Activated naive CD8-positive, alpha-beta T cell (primary cell): ENCODE measurements around the gene C12orf50.
"Not testable (repeated sequence)": the region's sequence is repeated elsewhere in the genome, so short reads cannot be mapped to it uniquely, and the experiment has no call there.

Source experiments
- H3K27ac Mint-ChIP-seq: one replicate; pipeline ENCODE4 v1.8.0; 2021; ENCODE audit warnings: mixed read lengths
- H3K27me3 Mint-ChIP-seq: one replicate; pipeline ENCODE4 v1.8.0; 2021; ENCODE audit warnings: mixed read lengths
- H3K36me3 Mint-ChIP-seq: one replicate; pipeline ENCODE4 v1.8.0; 2021; ENCODE audit warnings: mixed read lengths
- H3K4me1 Mint-ChIP-seq: one replicate; pipeline ENCODE4 v1.8.0; 2021; ENCODE audit warnings: low read depth, mixed read lengths
- H3K4me3 Mint-ChIP-seq: one replicate; pipeline ENCODE4 v1.8.0; 2021; ENCODE audit warnings: mild to moderate bottlenecking, mixed read lengths
- H3K9me3 Mint-ChIP-seq: one replicate; pipeline ENCODE4 v1.8.0; 2021; ENCODE audit warnings: low read depth, mixed read lengths

C12orf50 gene, protein sequence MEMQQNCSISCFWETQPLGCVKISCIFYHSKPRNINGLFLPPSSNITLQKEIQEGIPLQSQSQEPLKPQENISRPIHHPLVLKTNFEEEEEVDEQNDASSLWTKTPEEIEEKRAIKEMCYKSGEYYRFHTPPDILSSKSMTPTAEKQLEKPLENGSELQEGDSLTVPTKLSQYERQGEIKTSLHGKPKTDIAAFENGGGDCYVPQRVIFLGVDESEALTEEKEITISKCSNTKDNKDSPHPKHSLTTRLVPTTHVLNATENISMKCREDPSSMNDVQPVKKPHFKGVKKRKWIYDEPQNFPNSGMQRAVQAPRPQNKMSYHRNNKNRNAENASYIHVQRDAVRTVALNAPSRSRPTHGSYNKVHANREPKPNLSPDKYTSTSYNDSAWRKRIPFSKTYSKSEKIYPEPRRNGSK

DNA sequence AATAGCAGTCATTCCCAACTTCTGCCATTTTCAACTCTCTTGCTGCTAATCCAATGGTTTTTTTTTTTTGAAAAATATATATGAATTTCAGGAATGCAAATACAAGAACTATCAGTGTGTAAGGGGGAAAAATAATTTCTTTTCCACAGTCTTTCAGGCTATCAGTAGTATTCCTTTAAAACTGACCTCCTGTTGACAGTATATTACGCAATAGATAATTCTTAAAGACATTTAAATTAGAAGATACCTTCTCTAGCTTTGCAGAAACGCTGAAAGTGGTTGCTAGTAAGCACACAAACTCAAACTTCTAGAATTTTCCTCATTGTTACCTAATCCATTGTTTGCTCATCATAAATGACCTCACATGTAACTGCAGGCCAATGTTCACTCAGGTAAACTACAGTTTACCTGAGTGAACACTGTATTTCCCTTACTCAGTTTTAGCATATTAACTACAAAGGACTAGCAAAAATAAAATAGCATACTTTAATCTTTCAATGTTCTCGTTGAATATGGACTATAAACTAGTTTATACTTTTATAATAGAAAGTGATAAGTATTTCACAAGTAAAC, at the start of gene C12orf50:
Gene C12orf50, minus strand, starts transcription at position 309 of the 573 bp plus-strand sequence. CDS start 2,439 bp downstream, outside the sequence.
- Mint-ChIP-seq H3K27me3 (no peaks in the 10 kb centered on the region), H3K4me3 (no peak within 1 kb of the TSS), H3K36me3 (no peaks in the 10 kb centered on the region), H3K4me1 (peaks cover 6% of the 10 kb centered on the region), H3K27ac (no peak within 1 kb of the TSS), H3K9me3 (no peaks in the 10 kb centered on the region)

DNA sequence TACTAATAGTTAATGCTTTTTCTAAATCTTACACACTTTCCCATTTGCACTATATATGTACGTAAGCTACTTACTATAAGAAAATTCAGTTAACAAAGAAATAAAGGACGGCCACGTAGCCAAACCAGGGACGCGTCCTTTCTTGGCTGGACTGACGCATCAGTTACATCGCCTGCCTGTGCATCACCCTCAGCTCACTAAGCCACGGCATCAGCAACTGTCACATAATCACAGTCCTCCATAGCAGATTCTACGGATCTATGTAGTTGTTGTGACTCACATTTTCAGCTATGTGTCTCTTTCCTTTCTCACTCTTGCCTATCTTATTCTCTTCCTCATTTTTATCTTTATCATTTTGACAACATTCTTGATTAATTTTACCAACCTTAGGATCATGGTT, 38.1 kb upstream of the C12orf50 start:
- Mint-ChIP-seq H3K4me3 (no peak overlapping the region), H3K9me3 (no peaks in the 10 kb centered on the region), H3K27me3 (no peaks in the 10 kb centered on the region), H3K4me1 (peaks cover 11% of the 10 kb centered on the region), H3K27ac (no peak overlapping the region), H3K36me3 (peaks cover 18% of the 10 kb centered on the region)

DNA sequence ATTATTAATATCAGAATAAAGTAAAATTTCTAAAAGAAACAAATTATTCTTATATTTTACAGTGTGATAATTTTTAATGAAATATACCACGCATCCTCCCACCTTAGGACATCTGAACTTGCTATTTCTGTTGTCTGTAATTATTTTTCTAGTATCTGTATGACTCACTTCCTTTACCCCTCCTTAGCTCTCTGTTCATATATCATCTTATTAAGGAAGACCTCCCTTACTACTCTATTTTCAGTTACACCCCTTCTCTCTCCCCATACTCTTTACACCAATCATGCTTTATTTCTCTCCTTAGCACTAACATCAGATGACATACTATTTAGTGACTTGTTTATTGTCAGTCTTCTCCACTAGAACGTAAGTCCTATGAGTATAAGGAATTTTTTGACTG, 34.2 kb upstream of the C12orf50 start:
- H3K27me3 Mint-ChIP-seq, result no peaks in the 10 kb centered on the region
- H3K36me3 Mint-ChIP-seq, result peaks cover 9% of the 10 kb centered on the region
- no peak overlapping the region for H3K4me3 Mint-ChIP-seq
- peaks cover 11% of the 10 kb centered on the region for H3K4me1 Mint-ChIP-seq
- H3K9me3 Mint-ChIP-seq, result no peaks in the 10 kb centered on the region
- no peak overlapping the region for H3K27ac Mint-ChIP-seq

DNA sequence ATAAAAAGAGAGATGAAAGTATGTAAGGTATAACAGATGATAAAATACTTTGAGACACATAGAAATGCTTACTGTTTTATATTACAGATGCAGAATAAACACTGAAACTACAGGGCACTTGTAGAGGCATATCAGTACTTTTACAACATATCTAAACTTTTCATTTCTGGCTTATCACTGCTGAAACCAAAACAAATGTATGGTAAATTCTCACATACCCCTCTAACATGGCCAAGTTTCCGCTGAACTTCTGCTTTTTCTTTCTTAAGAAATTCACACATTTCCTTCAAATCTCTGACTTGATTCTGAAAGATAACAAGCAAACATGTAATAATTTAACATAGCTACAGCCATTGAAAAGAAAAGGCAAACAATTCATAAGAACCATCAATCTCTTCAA, 33.3 kb upstream of the C12orf50 start:
- Mint-ChIP-seq H3K4me3 (no peak overlapping the region), H3K9me3 (no peaks in the 10 kb centered on the region), H3K27me3 (no peaks in the 10 kb centered on the region), H3K36me3 (peaks cover 9% of the 10 kb centered on the region), H3K27ac (no peak overlapping the region), H3K4me1 (peaks cover 11% of the 10 kb centered on the region)

DNA sequence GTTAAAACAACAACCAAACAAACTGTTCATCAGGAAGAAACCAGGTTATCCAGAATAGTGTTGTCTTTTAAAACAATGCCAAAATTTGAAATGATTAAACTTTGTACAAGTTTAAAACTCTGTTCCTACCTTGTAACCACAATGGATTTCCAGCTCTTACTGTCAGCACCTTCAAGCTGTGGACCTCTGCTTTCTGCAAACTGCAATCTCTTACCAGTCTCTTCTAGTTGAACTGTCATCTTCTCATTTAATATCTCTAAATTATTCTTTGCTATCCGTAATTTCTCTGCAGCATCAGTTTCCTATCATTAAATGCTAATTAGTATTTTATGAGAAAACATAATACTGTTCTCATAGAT, 29.5 kb upstream of the C12orf50 start:
- H3K27ac Mint-ChIP-seq, result no peak overlapping the region
- peaks cover 9% of the 10 kb centered on the region for H3K36me3 Mint-ChIP-seq
- H3K4me1 Mint-ChIP-seq, result peaks cover 10% of the 10 kb centered on the region
- no peaks in the 10 kb centered on the region for H3K27me3 Mint-ChIP-seq
- no peaks in the 10 kb centered on the region for H3K9me3 Mint-ChIP-seq
- H3K4me3 Mint-ChIP-seq, result no peak overlapping the region

DNA sequence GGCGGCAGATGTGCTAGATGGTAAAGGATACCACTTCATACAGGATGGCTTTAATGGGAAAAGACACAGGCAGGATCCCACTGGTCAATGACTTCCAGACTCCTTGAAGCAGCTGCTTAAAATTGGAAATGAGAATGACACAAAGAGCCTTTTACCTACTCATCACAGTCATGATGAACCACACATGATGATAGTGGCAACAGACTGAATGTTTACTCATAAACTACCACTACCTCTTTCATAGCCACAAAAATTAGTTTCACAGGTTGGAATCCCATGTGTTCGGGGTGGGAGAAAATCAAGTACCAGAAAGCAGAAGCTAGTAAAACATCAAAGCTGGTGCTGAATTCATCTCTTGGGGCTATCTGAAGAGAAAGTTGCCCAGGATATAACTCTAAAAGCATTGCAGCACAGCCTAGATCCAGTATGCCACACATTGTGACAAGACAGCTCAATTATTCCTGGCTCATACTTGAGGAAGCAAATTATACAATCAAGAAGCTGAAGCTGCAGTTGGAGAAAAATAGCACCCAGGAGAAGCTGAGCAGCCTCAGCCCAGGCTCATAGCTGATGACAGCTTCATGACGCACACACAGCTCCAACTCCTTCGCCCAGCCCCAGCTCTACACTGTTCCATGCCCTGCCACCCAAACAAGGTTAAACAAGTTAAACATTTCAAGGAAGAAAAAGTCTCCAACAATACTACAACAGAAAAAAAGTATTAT, 29.0 kb upstream of the C12orf50 start:
- Mint-ChIP-seq H3K9me3 (no peaks in the 10 kb centered on the region), H3K27ac (no peak overlapping the region), H3K36me3 (peaks cover 6% of the 10 kb centered on the region), H3K4me1 (peaks cover 6% of the 10 kb centered on the region), H3K4me3 (no peak overlapping the region), H3K27me3 (no peaks in the 10 kb centered on the region)

DNA sequence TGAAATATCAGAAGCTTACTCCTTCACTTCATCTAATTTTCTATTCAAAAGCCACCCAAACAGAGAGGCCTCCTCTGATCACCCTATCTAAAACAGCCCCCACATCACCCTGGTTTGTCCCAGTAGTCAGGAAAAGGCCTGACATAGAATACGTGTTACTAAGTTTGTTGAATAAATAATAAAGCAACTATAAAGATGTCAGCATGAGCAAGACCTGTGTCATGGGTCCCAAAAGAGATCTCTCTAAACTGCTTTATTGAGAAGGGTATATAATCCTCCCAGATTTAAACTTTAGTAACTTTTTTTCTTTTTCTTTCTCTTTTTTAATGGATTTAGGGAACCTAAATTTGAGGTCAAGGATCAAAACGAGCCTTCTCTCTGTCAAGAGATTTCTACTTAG, 27.4 kb upstream of the C12orf50 start:
- Mint-ChIP-seq H3K27ac (peak overlapping the region; percentile 16), H3K27me3 (no peaks in the 10 kb centered on the region), H3K9me3 (no peaks in the 10 kb centered on the region), H3K4me1 (no peaks in the 10 kb centered on the region), H3K36me3 (no peaks in the 10 kb centered on the region), H3K4me3 (no peak overlapping the region)

DNA sequence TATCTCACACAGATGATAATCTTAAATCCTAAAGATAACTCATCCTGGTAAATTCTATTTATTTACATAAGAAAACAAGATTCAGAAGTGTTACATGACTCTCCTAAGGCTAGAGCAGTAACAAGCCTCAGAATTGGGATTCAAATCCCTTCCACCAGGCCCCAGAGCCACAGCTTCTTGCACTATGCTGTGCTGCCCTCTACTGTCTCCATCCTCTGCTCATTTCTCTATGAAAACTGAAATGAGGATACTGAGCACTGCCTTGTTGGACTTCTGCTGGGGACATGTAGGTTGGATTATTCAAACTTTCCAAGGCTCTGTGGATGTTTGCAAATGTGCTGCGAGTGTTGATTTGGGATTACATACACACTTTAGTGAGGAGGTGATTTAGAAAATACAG, 23.5 kb upstream of the C12orf50 start:
- Mint-ChIP-seq H3K4me3 (no peak overlapping the region), H3K4me1 (no peaks in the 10 kb centered on the region), H3K36me3 (peaks cover under 1% of the 10 kb centered on the region), H3K27me3 (no peaks in the 10 kb centered on the region), H3K27ac (no peak overlapping the region), H3K9me3 (no peaks in the 10 kb centered on the region)

DNA sequence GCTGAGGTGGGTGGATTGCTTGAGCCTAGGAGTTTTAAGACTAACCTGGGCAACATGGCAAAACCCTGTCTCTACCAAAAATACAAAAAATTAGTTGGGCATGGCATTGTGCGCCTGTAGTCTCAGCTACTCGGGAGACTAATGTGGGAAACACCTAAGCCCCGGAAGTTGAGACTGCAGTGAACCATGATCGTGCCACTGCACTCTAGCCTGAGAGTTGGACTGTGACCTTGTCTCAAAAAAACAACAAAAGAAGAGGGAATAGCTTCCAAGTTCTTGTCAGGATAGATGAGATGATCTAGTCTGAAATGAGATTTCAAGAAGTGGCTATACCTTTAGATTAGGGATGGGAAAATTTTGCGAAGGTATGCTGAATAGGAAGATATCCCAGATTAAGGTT, 14.8 kb upstream of the C12orf50 start:
- Mint-ChIP-seq H3K27ac (no peak overlapping the region), H3K36me3 (peaks cover 8% of the 10 kb centered on the region), H3K9me3 (no peaks in the 10 kb centered on the region), H3K27me3 (no peaks in the 10 kb centered on the region), H3K4me3 (no peak overlapping the region), H3K4me1 (peaks cover 24% of the 10 kb centered on the region)

DNA sequence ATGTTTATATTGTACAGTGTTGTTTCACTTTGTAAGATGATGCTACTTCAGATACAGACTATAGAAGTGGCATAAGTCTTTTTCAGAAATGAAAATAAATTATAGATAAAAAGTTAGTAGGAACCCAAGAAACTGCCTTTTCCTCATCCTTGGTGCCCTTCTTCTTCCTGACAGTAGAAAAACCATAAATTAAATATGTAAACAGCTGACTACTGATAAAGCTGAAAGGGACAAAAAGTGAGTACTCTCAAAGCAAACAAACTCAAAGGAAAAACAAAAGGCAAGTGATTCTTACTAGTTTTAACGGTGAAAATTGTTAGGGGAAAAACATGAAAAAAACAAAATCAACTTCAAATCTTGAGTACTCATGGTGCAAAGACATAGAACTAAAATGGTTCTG, 8.6 kb upstream of the C12orf50 start:
- Mint-ChIP-seq H3K36me3 (peaks cover 4% of the 10 kb centered on the region), H3K27ac (no peak overlapping the region), H3K4me3 (peak overlapping the region; percentile 38)

DNA sequence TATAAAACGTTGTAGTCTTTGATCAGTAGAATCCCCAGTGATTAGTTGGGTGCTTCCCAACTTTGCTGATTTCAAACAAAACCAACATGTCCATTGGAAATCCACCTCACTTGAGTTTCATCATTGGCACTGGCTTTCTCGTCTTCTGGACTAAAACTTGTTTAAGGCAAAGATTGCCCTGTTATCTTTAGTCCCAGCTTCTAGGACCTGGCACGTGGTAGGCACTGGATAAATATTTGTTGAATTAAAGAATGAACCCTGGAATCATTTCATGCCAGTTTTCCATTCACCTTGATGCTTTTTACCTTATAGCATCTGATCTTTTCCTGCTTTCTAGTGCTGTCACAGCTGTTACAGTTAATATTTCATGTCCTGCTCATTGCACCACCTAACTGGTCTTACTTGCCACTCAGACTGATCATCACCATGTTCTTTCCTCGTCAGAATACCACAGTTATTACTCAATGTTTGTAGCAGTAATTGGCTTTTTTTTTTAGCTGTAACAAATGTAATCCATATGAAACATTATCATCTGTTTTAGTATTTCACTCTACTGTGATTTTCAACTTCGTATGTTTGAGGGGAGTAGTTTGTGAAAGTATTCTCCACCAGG, 7.3 kb upstream of the C12orf50 start:
- no peaks in the 10 kb centered on the region for H3K9me3 Mint-ChIP-seq
- H3K4me1 Mint-ChIP-seq, result peaks cover 60% of the 10 kb centered on the region
- peaks cover 4% of the 10 kb centered on the region for H3K36me3 Mint-ChIP-seq
- peak overlapping the region; percentile 72 for H3K27ac Mint-ChIP-seq
- H3K4me3 Mint-ChIP-seq, result peak overlapping the region; percentile 97
- no peaks in the 10 kb centered on the region for H3K27me3 Mint-ChIP-seq

More for the DNA sequence above, 8.6 kb upstream of the C12orf50 start:
- Mint-ChIP-seq H3K9me3 (no peaks in the 10 kb centered on the region), H3K27me3 (no peaks in the 10 kb centered on the region), H3K4me1 (peaks cover 66% of the 10 kb centered on the region)

DNA sequence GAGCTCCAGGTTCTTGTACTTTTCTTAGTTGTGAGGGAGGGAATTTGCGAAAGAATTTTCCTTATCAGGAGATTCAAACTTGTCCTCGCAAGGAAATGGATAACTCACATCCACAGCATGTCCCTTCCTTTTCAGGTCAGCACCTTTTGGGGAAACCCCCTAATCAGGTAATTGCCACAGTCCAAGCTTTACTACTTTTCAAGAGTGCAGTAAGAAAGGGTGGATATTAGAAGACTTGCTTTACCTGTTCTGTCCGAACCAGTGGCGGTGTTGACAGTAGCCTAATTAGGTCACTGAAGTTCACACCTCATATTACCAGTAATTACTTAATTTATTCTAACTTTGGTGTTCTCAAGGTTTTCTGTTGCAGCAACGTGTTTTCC, 6.7 kb upstream of the C12orf50 start:
- Mint-ChIP-seq H3K4me3 (peak overlapping the region; percentile 97), H3K4me1 (peaks cover 55% of the 10 kb centered on the region), H3K9me3 (no peaks in the 10 kb centered on the region), H3K36me3 (peaks cover 4% of the 10 kb centered on the region), H3K27me3 (no peaks in the 10 kb centered on the region), H3K27ac (peak overlapping the region; percentile 72)

DNA sequence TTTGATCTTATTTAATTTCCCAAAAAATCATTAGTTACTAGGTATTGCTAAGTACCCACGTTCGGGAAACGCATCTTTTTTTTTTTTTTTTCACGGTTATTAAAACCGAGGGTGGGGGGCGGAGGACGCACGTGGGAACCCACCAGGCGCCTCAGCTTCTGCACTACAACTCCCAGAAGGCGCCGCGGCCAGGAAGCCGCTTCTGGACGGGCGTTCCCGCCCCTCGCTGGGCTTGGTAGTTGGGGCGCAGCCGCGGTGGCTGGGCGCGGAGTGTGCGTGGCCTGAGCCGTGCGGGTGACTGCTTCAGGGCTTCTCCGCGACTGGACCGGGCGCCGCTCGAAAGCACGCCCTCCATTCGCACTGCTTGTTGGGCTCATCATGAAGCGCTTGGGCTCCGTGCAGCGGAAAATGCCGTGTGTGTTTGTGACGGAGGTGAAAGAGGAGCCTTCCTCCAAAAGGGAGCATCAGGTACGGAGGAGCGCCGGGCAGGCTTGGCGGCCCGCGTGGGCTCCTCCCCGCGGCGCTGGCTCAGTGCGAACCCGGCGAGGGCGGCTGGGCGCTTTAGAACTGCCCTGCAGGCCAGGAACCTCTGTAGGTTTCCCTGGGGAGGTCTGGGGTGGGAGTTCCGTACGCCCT, 6.2 kb upstream of the C12orf50 start:
- Mint-ChIP-seq H3K27ac (peak overlapping the region; percentile 94), H3K4me1 (peaks cover 52% of the 10 kb centered on the region), H3K9me3 (no peaks in the 10 kb centered on the region), H3K27me3 (no peaks in the 10 kb centered on the region), H3K36me3 (peaks cover 4% of the 10 kb centered on the region), H3K4me3 (peak overlapping the region; percentile 97)

DNA sequence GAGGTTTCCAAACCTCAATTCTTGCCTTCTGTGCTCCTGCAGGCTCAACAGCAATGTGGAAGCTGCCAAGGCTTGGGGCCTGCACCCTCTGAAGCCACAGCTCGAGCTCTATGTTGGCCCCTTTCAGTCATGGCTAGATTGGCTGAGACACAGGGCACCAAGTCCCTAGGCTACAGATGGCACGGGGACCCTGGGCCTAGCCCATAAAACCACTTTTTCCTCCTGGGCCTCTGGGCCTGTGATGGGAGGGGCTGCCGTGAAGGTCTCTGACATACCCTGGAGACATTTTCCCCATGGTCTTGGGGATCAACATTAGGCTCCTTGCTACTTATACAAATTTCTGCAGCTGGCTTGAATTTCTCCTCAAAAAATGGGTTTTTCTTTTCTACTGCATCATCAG, 2.0 kb upstream of the C12orf50 start:
- H3K27ac Mint-ChIP-seq, H3K9me3 Mint-ChIP-seq, H3K4me3 Mint-ChIP-seq, H3K36me3 Mint-ChIP-seq, H3K27me3 Mint-ChIP-seq: not testable (repeated sequence)
- H3K4me1 Mint-ChIP-seq, result peaks cover 15% of the 10 kb centered on the region

DNA sequence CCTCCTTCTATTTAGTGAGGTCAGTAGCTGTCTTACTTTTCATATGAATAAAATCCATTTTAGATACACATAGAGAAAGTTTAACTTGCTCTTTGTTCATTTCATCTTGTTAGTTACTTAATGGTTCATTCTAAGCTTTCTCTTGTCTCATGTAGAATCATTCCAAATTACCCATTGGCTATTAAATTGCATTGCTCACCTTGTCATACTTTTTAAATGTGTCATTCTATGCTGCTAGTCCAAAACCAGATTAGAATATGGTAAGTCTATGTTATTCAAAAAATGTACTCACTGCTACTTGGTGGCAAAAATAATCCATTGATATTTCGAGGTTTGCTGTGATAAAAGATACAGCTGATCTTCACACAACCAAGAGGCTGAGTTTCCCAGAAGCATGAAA, 3.0 kb downstream of the C12orf50 start:
- no peaks in the 10 kb centered on the region for H3K9me3 Mint-ChIP-seq
- peaks cover 3% of the 10 kb centered on the region for H3K27me3 Mint-ChIP-seq
- H3K36me3 Mint-ChIP-seq, result no peaks in the 10 kb centered on the region
- H3K4me1 Mint-ChIP-seq, result no peaks in the 10 kb centered on the region
- no peak overlapping the region for H3K4me3 Mint-ChIP-seq
- no peak overlapping the region for H3K27ac Mint-ChIP-seq
